Posterior cingulate gyrus (tissue), 11 donors: ENCODE results near the gene ERCC1.
A peak's percentile ranks its signal among the peaks of the same experiment; 100 is the strongest.

Source experiments
- DNase-seq, 10 donors: peaks; one replicate each; pipeline versions ENCODE4 v3.0.0 to v3.0.0-alpha.2; 2020 to 2021; ENCODE audit warnings: mixed read lengths in 3 of 10
- intact Hi-C: fragments of 100-400 bp; cut with DNase I; formaldehyde crosslinking; loops from one replicate; pipeline ENCODE4 v1.15.1; 2023

ERCC1 gene

GRCh38 chr19:45456500-45456815 lies 32.7 kb upstream of the ERCC1 start:
- DNase-seq, result no peak
- intact Hi-C loops, result no loop called here

- intact Hi-C loops, result no loop called here
- no peak for DNase-seq
Measured at GRCh38 chr19:45455707-45456499, 32.2 kb upstream of the ERCC1 start.

GRCh38 chr19:45451850-45452387 lies 28.2 kb upstream of the ERCC1 start:
- intact Hi-C loops, result no loop called here
- DNase-seq, result no peak

GRCh38 chr19:45451131-45451849 lies 27.6 kb upstream of the ERCC1 start:
- intact Hi-C loops, result no loop called here
- DNase-seq, result peak in 1 of 10 donors; percentile 87

GRCh38 chr19:45450012-45450333 lies 26.3 kb upstream of the ERCC1 start:
- intact Hi-C loops, result no loop called here
- DNase-seq, result no peak

GRCh38 chr19:45448887-45449299 lies 25.2 kb upstream of the ERCC1 start:
- no peak for DNase-seq
- intact Hi-C loops, result no loop called here

GRCh38 chr19:45448425-45448756 lies 24.7 kb upstream of the ERCC1 start:
- intact Hi-C loops, result no loop called here
- DNase-seq, result no peak

- intact Hi-C loops, result no loop called here
- DNase-seq, result no peak
Measured at GRCh38 chr19:45446944-45447343, 23.2 kb upstream of the ERCC1 start.

- intact Hi-C loops, result no loop called here
- no peak for DNase-seq
Measured at GRCh38 chr19:45446295-45446694, 22.6 kb upstream of the ERCC1 start.

- DNase-seq, result no peak
Measured at GRCh38 chr19:45445139-45445538, 21.4 kb upstream of the ERCC1 start.

GRCh38 chr19:45444318-45445041 lies 20.8 kb upstream of the ERCC1 start:
- intact Hi-C loops, result no loop called here
- DNase-seq, result peak; percentile 76 to 98 (median 89)

More at GRCh38 chr19:45445139-45445538, 21.4 kb upstream of the ERCC1 start:
- intact Hi-C loops, result no loop called here

- peak; percentile 62 to 97 (median 80) for DNase-seq
- intact Hi-C loops, result no loop called here
Measured at GRCh38 chr19:45443462-45444317, 20.0 kb upstream of the ERCC1 start.

GRCh38 chr19:45442778-45443461 lies 19.2 kb upstream of the ERCC1 start:
- no peak for DNase-seq
- intact Hi-C loops, result no loop called here

GRCh38 chr19:45442408-45442777 lies 18.7 kb upstream of the ERCC1 start:
- DNase-seq, result no peak
- intact Hi-C loops, result no loop called here

GRCh38 chr19:45440873-45441654 lies 17.3 kb upstream of the ERCC1 start:
- no peak for DNase-seq
- intact Hi-C loops, result no loop called here

GRCh38 chr19:45440259-45440638 lies 16.5 kb upstream of the ERCC1 start:
- intact Hi-C loops, result no loop called here
- no peak for DNase-seq

GRCh38 chr19:45439569-45440258 lies 16.0 kb upstream of the ERCC1 start:
- DNase-seq, result peak; percentile 72 to 97 (median 82)
- intact Hi-C loops, result loop anchor here (1.0 kb wide), 1 partner anchor 39 kb away; no protein-coding TSS in a partner anchor

GRCh38 chr19:45439190-45439568 lies 15.5 kb upstream of the ERCC1 start:
- DNase-seq, result no peak
- intact Hi-C loops, result loop anchor here (1.0 kb wide), 1 partner anchor 39 kb away; no protein-coding TSS in a partner anchor

GRCh38 chr19:45437328-45437727 lies 13.6 kb upstream of the ERCC1 start:
- DNase-seq, result no peak
- intact Hi-C loops, result no loop called here
